Heart right ventricle (tissue), 16 donors: ENCODE measurements around the gene TTC39B. TPM values are rescaled to one million over a fixed set of nuclear protein-coding genes. Genes with fewer than 3 reads are reported as not detected.

ENCODE experiments used
- ATAC-seq, 8 donors: fragments of 200-7000 bp; cut with Tn5 transposase; one replicate each; pipeline ENCODE4 v1.9.1; 2020; ENCODE audit warnings: mild to moderate bottlenecking in 8 of 8, moderate library complexity in 8 of 8, moderate number of reproducible peaks in 1 of 8
- DNase-seq, 2 donors: peaks; one replicate each; pipeline ENCODE4 v3.0.0-alpha.2; 2020
- H3K27ac ChIP-seq, 10 donors: fragments of 200-600 bp; sonication (generic) in 2 of 10; one replicate each; pipeline versions ENCODE4 v1.5.0 to v1.8.0; 2020 to 2022; ENCODE audit warnings: mild to moderate bottlenecking in 3 of 10
- H3K27me3 ChIP-seq, 7 donors: fragments of 200-600 bp; one replicate each; pipeline ENCODE4 v1.8.0; 2021 to 2022; ENCODE audit warnings: mild to moderate bottlenecking in 2 of 7
- H3K36me3 ChIP-seq, 9 donors: fragments of 200-600 bp; sonication (generic) in 1 of 9; one replicate each; pipeline versions ENCODE4 v1.5.0 to v1.8.0; 2020 to 2022; ENCODE audit warnings: mild to moderate bottlenecking in 2 of 9
- H3K4me1 ChIP-seq, 9 donors: fragments of 200-600 bp; sonication (generic) in 1 of 9; one replicate each; pipeline versions ENCODE4 v1.5.0 to v1.8.0; 2020 to 2022; ENCODE audit warnings: mild to moderate bottlenecking in 4 of 9
- H3K4me3 ChIP-seq, 10 donors: fragments of 200-600 bp; sonication (generic) in 2 of 10; one replicate each; pipeline versions ENCODE4 v1.5.0 to v1.8.0; 2020 to 2022; ENCODE audit warnings: mild to moderate bottlenecking in 7 of 10, moderate library complexity in 2 of 10
- H3K9me3 ChIP-seq, 11 donors: fragments of 200-600 bp in 10 of 11; sonication (generic) in 2 of 11; one replicate each; pipeline versions ENCODE4 v1.5.0 to v1.8.0; 2013 to 2022; ENCODE audit warnings: mild to moderate bottlenecking in 2 of 11, control low read depth in 1 of 11, moderate library complexity in 1 of 11
- CTCF ChIP-seq, 9 donors: fragments of 200-600 bp; sonication (generic) in 2 of 9; IDR thresholded peaks; one replicate each; pipeline versions ENCODE4 v1.5.0 to v1.8.0; 2021 to 2022; ENCODE audit warnings: antibody characterized with exemption in 9 of 9, mild to moderate bottlenecking in 5 of 9, moderate library complexity in 1 of 9
- WGBS, 2 donors: extraction: QIAGEN DNeasy Blood & Tissue Kit; methylation state at CpG; one replicate each; pipeline ENCODE4 v1.1.7; 2013; ENCODE audit warnings: inconsistent platforms in 1 of 2; 5-methylcytosine and 5-hydroxymethylcytosine counted together
- intact Hi-C, 10 donors: fragments of 100-400 bp; cut with DNase I; formaldehyde crosslinking; loops; one replicate each; pipeline versions ENCODE4 v1.11.1 to v1.14.2; 2022
- polyA plus RNA-seq, 2 donors: library from polyadenylated mRNA; stranded (reverse); fragments of 200-250 nt; gene quantifications; one replicate each; pipeline ENCODE4 v1.2.3, GENCODE V29; 2013
- total RNA-seq, 10 donors: library from RNA; stranded (reverse); fragmentation: NEBNext Ultra II Directional in 3 of 10; extraction: Animal tissue kit (Norgen Biotek cat#: 25700) in 3 of 10; gene quantifications; one replicate each; pipeline versions ENCODE4 v1.2.1 to v1.2.4, GENCODE V29; 2021 to 2023
- donor health status: Arrhythmogenic right ventricular cardiomyopathy.
- donor health status: ischemic (EF 13 %, LVEDD 7.1; RV severe dilation, severe dysfunction).
- donor health status: healthy with polysubstance abuse.
- donor health status: DM: no; HTN: yes; CAD: no.
- donor health status: DM: no; HTN: no; CAD: no.
- donor health status: ischemic (EF 25% LVEDD 6.9; RV normal size, moderate dysfunction).
- donor health status: ischemic (EF 25% LVEDD 5.7; RV mildly dilated, moderate dysfunction).
- donor health status: healthy.
- donor health status: DM: yes; HTN: yes; CAD: no.
- donor health status: Ischemic cardiomyopathy.
- donor health status: ischemic (EF 35%, LVEDD 5.7; RV mildly dilated, moderate dysfunction).
- donor health status: nonischemic (EF 11% LVEDD 7.7; RV severe dilation, severe dysfunction).
- donor health status: DM: yes; HTN: yes; CAD: no.
- donor health status: PGD.
- donor health status: ischemic (EF 29% LVEDD 5.4; RV normal size, mild dysfunction).
- donor health status: nonischemic (EF 23%, LVEDD 6.1; RV moderate dilation, normal function).

Gene TTC39B
- total and polyA plus RNA-seq, 12 donors, result 0.52 to 4.3 (median 1.5) TPM

GRCh38 chr9:15307523-15307841 is 466 bp upstream of the TTC39B start:
- Histone ChIP-seq H3K36me3 (no peaks in the 10 kb centered on the region), H3K27ac (peak overlapping the region in 7 of 10 donors; percentile 17 to 91 (median 84)), H3K9me3 (no peaks in the 10 kb centered on the region), H3K27me3 (peaks cover 0 to 11% (median 0%) of the 10 kb centered on the region in 7 donors), H3K4me3 (peak overlapping the region; percentile 68 to 98 (median 81)), H3K4me1 (peaks cover 0 to 24% (median 4%) of the 10 kb centered on the region in 9 donors)
- WGBS, 2 donors, result 8 to 11% methylated on average over 12 of the region's 12 CpGs
- ATAC-seq (peak in 2 of 8 donors; percentile 2 to 5), DNase-seq (no peak)
- TF ChIP-seq CTCF (IDR thresholded peaks at IDR 0.05), result no peak
- intact Hi-C loops, result loop anchor here in 6 of 10 donors (1.0 to 10.0 kb wide), 7 partner anchors 47 to 257 kb away; partner anchors contain the start of gene SNAPC3 (in 4 of the 6)

- peak overlapping the region; percentile 22 to 91 (median 78) for H3K27ac ChIP-seq
- peak overlapping the region; percentile 68 to 98 (median 81) for H3K4me3 ChIP-seq
- H3K4me1 ChIP-seq, result peaks cover 0 to 24% (median 4%) of the 10 kb centered on the region in 9 donors
- 5 to 6% methylated on average over 32 of the region's 32 CpGs for WGBS, 2 donors
- peaks cover 0 to 8% (median 0%) of the 10 kb centered on the region in 7 donors for H3K27me3 ChIP-seq
- DNase-seq, result peak; percentile 34 to 45
- ATAC-seq, result peak; percentile 18 to 56 (median 36)
- TF ChIP-seq CTCF (IDR thresholded peaks at IDR 0.05), result no peak
- H3K36me3 ChIP-seq, result no peaks in the 10 kb centered on the region
- no peaks in the 10 kb centered on the region for H3K9me3 ChIP-seq
- intact Hi-C loops, result loop anchor here in 6 of 10 donors (2.0 to 10.0 kb wide), 6 partner anchors 49 to 259 kb away; partner anchors contain the start of gene SNAPC3 (in 3 of the 6)
Measured at GRCh38 chr9:15306068-15306756, 804 bp downstream of the TTC39B start.

GRCh38 chr9:15305470-15305869 is 1.5 kb downstream of the TTC39B start:
- no peak for DNase-seq
- intact Hi-C loops, result loop anchor here in 5 of 10 donors (5.0 to 10.0 kb wide), 5 partner anchors 49 to 259 kb away; partner anchors contain the start of gene SNAPC3 (in 3 of the 5)
- no peaks in the 10 kb centered on the region for H3K36me3 ChIP-seq
- peaks cover 0 to 25% (median 4%) of the 10 kb centered on the region in 9 donors for H3K4me1 ChIP-seq
- H3K27me3 ChIP-seq, result peaks cover 0 to 2% (median 0%) of the 10 kb centered on the region in 7 donors
- WGBS, 2 donors, result 86 to 93% methylated on average over 4 of the region's 4 CpGs
- no peak for TF ChIP-seq CTCF (IDR thresholded peaks at IDR 0.05)
- peak overlapping the region in 4 of 10 donors; percentile 61 to 91 (median 81) for H3K27ac ChIP-seq
- no peaks in the 10 kb centered on the region for H3K9me3 ChIP-seq
- peak overlapping the region in 6 of 10 donors; percentile 78 to 98 (median 90) for H3K4me3 ChIP-seq
- no peak for ATAC-seq

- intact Hi-C loops, result loop anchor here in 5 of 10 donors (5.0 to 10.0 kb wide), 5 partner anchors 50 to 260 kb away; partner anchors contain the start of gene SNAPC3 (in 3 of the 5)
- no peak overlapping the region for H3K4me3 ChIP-seq
- no peak overlapping the region for H3K27ac ChIP-seq
- 92 to 93% methylated on average over 1 of the region's 1 CpG for whole genome bisulfite sequencing, 2 donors
- no peak for TF ChIP-seq CTCF (IDR thresholded peaks at IDR 0.05)
- DNase-seq (no peak), ATAC-seq (no peak)
- no peaks in the 10 kb centered on the region for H3K9me3 ChIP-seq
- peaks cover 0 to 34% (median 4%) of the 10 kb centered on the region in 9 donors for H3K4me1 ChIP-seq
- no peaks in the 10 kb centered on the region for H3K36me3 ChIP-seq
- no peaks in the 10 kb centered on the region for H3K27me3 ChIP-seq
Measured at GRCh38 chr9:15304632-15305031, 2.4 kb downstream of the TTC39B start.
